Rectal smooth muscle tissue (tissue), 1 donor: ENCODE data around the gene ANKAR.
"Not testable (repeated sequence)": the region's sequence is repeated elsewhere in the genome, so short reads cannot be mapped to it uniquely, and the experiment has no call there.

ENCODE experiments used
- H3K27ac ChIP-seq: one replicate; pipeline ENCODE4 v1.7.0; 2013; ENCODE audit warnings: low read depth, low read length, inconsistent platforms
- H3K27me3 ChIP-seq: one replicate; pipeline ENCODE4 v1.7.0; 2013; ENCODE audit warnings: low read length; ENCODE audit not compliant: control insufficient read depth, insufficient read depth
- H3K36me3 ChIP-seq: one replicate; pipeline ENCODE4 v1.7.0; 2013; ENCODE audit warnings: low read length; ENCODE audit not compliant: control insufficient read depth, insufficient read depth
- H3K4me1 ChIP-seq: one replicate; pipeline ENCODE4 v1.7.0; 2013; ENCODE audit warnings: low read length; ENCODE audit not compliant: control insufficient read depth, insufficient read depth
- H3K4me3 ChIP-seq: one replicate; pipeline ENCODE4 v1.7.0; 2013; ENCODE audit warnings: low read length
- H3K9ac ChIP-seq: one replicate; pipeline ENCODE4 v1.7.0; 2013; ENCODE audit warnings: low read length

Gene ANKAR

DNA sequence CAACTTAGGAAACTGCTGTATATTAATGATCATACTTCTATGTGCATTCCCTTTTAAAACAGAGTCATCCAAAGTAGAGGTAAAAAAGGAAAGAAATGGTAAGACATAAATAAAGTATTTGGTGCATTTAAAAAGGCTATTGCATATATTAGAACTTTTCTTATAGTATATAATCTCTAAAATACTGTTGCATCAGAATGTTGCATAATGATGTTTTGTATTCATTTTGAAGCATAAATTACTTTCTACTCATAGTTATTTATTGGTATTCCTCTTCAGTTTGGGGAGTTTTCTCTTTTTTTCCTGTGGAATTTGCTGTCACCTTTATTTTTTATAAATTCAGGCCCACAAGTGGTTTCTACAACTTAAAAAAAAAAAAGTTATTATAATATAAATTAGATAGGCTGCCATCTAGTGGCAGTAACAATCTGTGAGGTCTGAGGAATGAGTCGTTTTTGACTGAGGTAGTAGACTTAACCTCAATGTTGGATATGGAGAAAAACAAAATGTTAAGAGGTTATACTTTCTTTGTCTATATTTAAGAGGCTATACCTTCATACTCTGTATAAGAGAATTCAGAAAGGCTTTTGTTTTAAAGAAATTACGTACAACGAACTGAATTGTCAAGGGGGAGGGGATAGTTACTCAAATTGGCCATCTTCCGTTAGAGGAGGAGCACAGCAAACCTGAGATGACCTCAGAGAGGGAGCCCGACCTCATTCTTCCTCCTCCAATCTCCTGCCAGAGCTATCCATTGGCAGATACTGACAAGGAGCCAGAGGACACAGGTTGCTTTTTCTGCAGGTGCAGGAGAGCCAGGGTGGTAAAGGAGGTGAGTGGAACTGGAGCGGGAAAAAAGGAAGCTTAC, 23.8 kb downstream of the ANKAR start:
- no peaks in the 10 kb centered on the region for H3K36me3 ChIP-seq
- no peaks in the 10 kb centered on the region for H3K4me1 ChIP-seq
- H3K27me3 ChIP-seq, result no peaks in the 10 kb centered on the region
- no peak overlapping the region for H3K4me3 ChIP-seq
- H3K27ac ChIP-seq, result no peak overlapping the region
- H3K9ac ChIP-seq, result no peak overlapping the region

GRCh38 chr2:189700681-189701080, 26.2 kb downstream of the ANKAR start:
- H3K27me3 ChIP-seq, result no peaks in the 10 kb centered on the region
- no peaks in the 10 kb centered on the region for H3K4me1 ChIP-seq
- no peak overlapping the region for H3K9ac ChIP-seq
- H3K4me3 ChIP-seq, result no peak overlapping the region
- no peak overlapping the region for H3K27ac ChIP-seq
- H3K36me3 ChIP-seq, result no peaks in the 10 kb centered on the region

DNA sequence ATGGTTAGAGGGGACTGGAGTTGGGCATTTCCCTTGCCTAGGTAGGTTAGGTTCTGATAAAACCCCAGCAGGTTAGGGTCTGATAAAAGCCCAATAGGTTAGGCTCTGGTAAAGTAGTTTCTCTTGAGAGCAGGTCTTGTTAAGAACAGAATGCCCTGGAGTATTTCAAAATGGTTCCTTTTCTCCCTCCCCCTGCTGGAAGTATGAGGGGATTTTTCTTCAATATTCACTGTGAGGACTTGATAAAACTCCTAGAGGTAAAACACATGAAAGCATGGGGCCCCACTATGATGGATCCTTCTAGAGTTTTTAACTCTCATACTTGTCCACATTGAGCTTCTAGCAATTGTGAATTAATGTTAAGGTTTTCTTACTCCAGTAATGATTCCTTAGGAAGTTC, 27.6 kb downstream of the ANKAR start:
- Histone ChIP-seq H3K4me3 (no peak overlapping the region), H3K27me3 (no peaks in the 10 kb centered on the region), H3K27ac (no peak overlapping the region), H3K9ac (no peak overlapping the region), H3K4me1 (no peaks in the 10 kb centered on the region), H3K36me3 (no peaks in the 10 kb centered on the region)

DNA sequence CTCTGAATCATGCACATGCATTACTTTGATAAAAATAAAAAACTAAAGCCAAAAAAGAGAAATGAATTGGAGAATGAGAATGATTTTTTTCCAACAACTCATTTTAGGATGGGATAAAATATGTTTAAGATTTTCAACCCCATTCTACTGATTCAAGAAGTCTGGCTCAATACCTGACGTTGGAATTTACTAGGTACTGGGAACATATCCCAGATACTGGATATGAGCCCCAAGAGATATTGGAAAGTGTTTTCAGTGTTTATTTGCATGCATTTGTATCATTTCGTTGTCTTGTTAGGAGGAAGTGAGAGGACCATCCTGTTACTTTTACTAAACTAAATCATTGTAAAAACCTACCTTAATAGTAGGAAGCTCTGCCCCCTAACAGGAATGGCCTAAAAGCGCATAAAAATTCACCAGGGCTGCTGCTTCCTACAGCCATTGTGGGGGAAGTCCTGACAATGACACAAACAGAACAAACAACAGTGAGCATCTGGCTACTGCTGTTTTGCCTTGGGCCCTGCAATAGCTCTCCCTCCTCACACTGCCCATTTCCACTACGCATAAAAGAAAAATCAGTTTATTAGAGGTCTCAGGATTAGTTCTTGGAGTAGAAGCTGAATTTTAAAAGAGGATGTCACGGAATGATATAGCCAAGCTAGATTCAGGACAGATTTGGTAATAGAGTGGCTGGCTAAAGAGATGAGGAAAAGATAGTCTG, 35.2 kb downstream of the ANKAR start:
- Histone ChIP-seq H3K27me3 (no peaks in the 10 kb centered on the region), H3K9ac (no peak overlapping the region), H3K27ac (no peak overlapping the region), H3K36me3 (peaks cover 5% of the 10 kb centered on the region), H3K4me3 (no peak overlapping the region), H3K4me1 (no peaks in the 10 kb centered on the region)

- not testable (repeated sequence) for H3K36me3 ChIP-seq, H3K4me3 ChIP-seq, H3K9ac ChIP-seq, H3K4me1 ChIP-seq, H3K27ac ChIP-seq, H3K27me3 ChIP-seq
These were observed 43.1 kb downstream of the ANKAR start for GRCh38 chr2:189717593-189717992.

GRCh38 chr2:189719571-189719970, 45.1 kb downstream of the ANKAR start:
- no peak overlapping the region for H3K9ac ChIP-seq
- H3K4me1 ChIP-seq, result no peaks in the 10 kb centered on the region
- H3K27me3 ChIP-seq, result no peaks in the 10 kb centered on the region
- H3K36me3 ChIP-seq, result no peaks in the 10 kb centered on the region
- H3K27ac ChIP-seq, result no peak overlapping the region
- no peak overlapping the region for H3K4me3 ChIP-seq

- Histone ChIP-seq H3K9ac (no peak overlapping the region), H3K4me3 (no peak overlapping the region), H3K4me1 (no peaks in the 10 kb centered on the region), H3K27ac (no peak overlapping the region), H3K36me3 (no peaks in the 10 kb centered on the region), H3K27me3 (no peaks in the 10 kb centered on the region)
These were observed 48.7 kb downstream of the ANKAR start for GRCh38 chr2:189723192-189723591.
